DMS153 (cell line): ENCODE data around the gene RNF217.
"Not testable (repeated sequence)": the region's sequence is repeated elsewhere in the genome, so short reads cannot be mapped to it uniquely, and the experiment has no call there.

Experiments used
- DNase-seq: peaks from one replicate; lab custom pipeline; 2025; lab: John Stamatoyannopoulos, UW

Gene RNF217

GRCh38 chr6:124963416-124963785 lies 1.2 kb downstream of the RNF217 start:
- no peak for DNase-seq

GRCh38 chr6:124963831-124964763 lies 1.9 kb downstream of the RNF217 start:
- no peak for DNase-seq

GRCh38 chr6:124964764-124965105 lies 2.5 kb downstream of the RNF217 start:
- DNase-seq = no peak

- not testable (repeated sequence) for DNase-seq
These were observed 3.2 kb downstream of the RNF217 start for GRCh38 chr6:124965424-124965850.

- no peak for DNase-seq
These were observed 5.2 kb downstream of the RNF217 start for GRCh38 chr6:124967444-124967843.

- no peak for DNase-seq
These were observed 6.2 kb downstream of the RNF217 start for GRCh38 chr6:124968401-124968800.

- no peak for DNase-seq
These were observed 8.0 kb downstream of the RNF217 start for GRCh38 chr6:124970243-124970642.

GRCh38 chr6:124970763-124971162 lies 8.5 kb downstream of the RNF217 start:
- DNase-seq = no peak

GRCh38 chr6:124973780-124974179 lies 11.5 kb downstream of the RNF217 start:
- no peak for DNase-seq

- DNase-seq = peak; percentile 23
These were observed 12.6 kb downstream of the RNF217 start for GRCh38 chr6:124974771-124975377.

GRCh38 chr6:124977067-124977908 lies 15.1 kb downstream of the RNF217 start:
- DNase-seq = no peak

GRCh38 chr6:124978451-124979293 lies 16.4 kb downstream of the RNF217 start:
- no peak for DNase-seq

GRCh38 chr6:124979294-124979678 lies 17.0 kb downstream of the RNF217 start:
- no peak for DNase-seq

- DNase-seq = no peak
These were observed 20.4 kb downstream of the RNF217 start for GRCh38 chr6:124982669-124983068.

GRCh38 chr6:124983383-124984083 lies 21.3 kb downstream of the RNF217 start:
- no peak for DNase-seq

GRCh38 chr6:124984668-124985338 lies 22.6 kb downstream of the RNF217 start:
- no peak for DNase-seq

- DNase-seq = no peak
These were observed 23.9 kb downstream of the RNF217 start for GRCh38 chr6:124986164-124986563.

- DNase-seq = no peak
These were observed 25.1 kb downstream of the RNF217 start for GRCh38 chr6:124987291-124987690.

- no peak for DNase-seq
These were observed 25.9 kb downstream of the RNF217 start for GRCh38 chr6:124987999-124988591.
